KMS-11 (cell line): ENCODE results near the gene LANCL3.

Experiments
- H2AFZ ChIP-seq: fragments of 200-600 bp; sonication (generic); 2 replicates; pipeline ENCODE4 v1.6.1; 2016; ENCODE audit warnings: antibody characterized with exemption, mixed run types, low read depth
- H3K27ac ChIP-seq: fragments of 200-600 bp; sonication (generic); 2 replicates; pipeline ENCODE4 v1.6.1; 2016; ENCODE audit warnings: mild to moderate bottlenecking, mixed run types
- H3K27me3 ChIP-seq: fragments of 200-600 bp; sonication (generic); 2 replicates; pipeline ENCODE4 v1.6.1; 2017; ENCODE audit warnings: mild to moderate bottlenecking, low read depth, mixed run types, moderate library complexity; ENCODE audit not compliant: insufficient read depth
- H3K36me3 ChIP-seq: fragments of 200-600 bp; sonication (generic); 2 replicates; pipeline ENCODE4 v1.6.1; 2017; ENCODE audit warnings: mild to moderate bottlenecking, mixed run types; ENCODE audit not compliant: insufficient read depth
- H3K4me1 ChIP-seq: fragments of 200-600 bp; sonication (generic); 2 replicates; pipeline ENCODE4 v1.6.1; 2016; ENCODE audit warnings: mild to moderate bottlenecking, low read depth, mixed run types; ENCODE audit not compliant: poor library complexity, severe bottlenecking
- H3K4me2 ChIP-seq: fragments of 200-600 bp; sonication (generic); 2 replicates; pipeline ENCODE4 v1.7.0; 2016; ENCODE audit warnings: mild to moderate bottlenecking, mixed run types
- H3K4me3 ChIP-seq: fragments of 200-600 bp; sonication (generic); IDR thresholded peaks from 2 replicates; pipeline ENCODE4 v1.6.1; 2017; ENCODE audit warnings: low read depth, low read length, mixed read lengths; ENCODE audit not compliant: insufficient read depth
- H3K79me2 ChIP-seq: fragments of 200-600 bp; sonication (generic); 2 replicates; pipeline ENCODE4 v1.6.1; 2016; ENCODE audit warnings: low read depth, mixed run types; ENCODE audit not compliant: insufficient read depth
- H3K9ac ChIP-seq: fragments of 200-600 bp; sonication (generic); 2 replicates; pipeline ENCODE4 v1.6.1; 2016; ENCODE audit warnings: mild to moderate bottlenecking, mixed run types
- H4K20me1 ChIP-seq: fragments of 200-600 bp; sonication (generic); 2 replicates; pipeline ENCODE4 v1.6.1; 2016; ENCODE audit warnings: mild to moderate bottlenecking, mixed run types; ENCODE audit not compliant: insufficient read depth
- TF ChIP-seq, protein P1 (sequence below): fragments of 200-600 bp; sonication (generic); conservative IDR thresholded peaks from 2 replicates; pipeline ENCODE4 v1.6.1; 2017; ENCODE audit warnings: low read depth, mild to moderate bottlenecking, antibody characterized with exemption, low read length, moderate library complexity, mixed read lengths

The LANCL3 gene

DNA sequence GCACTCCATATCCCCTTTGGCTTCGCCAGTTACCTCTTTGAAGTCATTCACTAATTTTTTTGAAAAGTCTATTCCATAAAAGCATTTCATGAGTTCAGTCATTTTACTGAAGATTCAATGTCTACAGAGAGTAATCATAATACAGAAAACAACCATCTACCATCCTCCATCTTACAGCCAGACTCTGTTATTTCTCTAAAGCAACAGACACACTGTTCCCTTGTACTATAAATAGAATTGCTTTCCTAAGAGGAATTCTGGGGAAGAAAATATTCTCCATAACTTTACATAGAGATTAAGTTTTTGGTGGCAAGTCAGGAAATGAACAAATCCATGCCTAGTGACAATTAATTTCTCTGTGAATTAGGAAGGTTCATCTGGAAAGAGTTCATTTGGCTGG, 151.1 kb downstream of the LANCL3 start:
- no peaks in the 10 kb centered on the region for H3K27me3 ChIP-seq
- H2AFZ ChIP-seq = no peak overlapping the region
- no peak overlapping the region for H3K4me3 ChIP-seq
- H3K9ac ChIP-seq = no peak overlapping the region
- no peaks in the 10 kb centered on the region for H4K20me1 ChIP-seq
- no peak overlapping the region for H3K27ac ChIP-seq
- TF ChIP-seq, protein P1, sequence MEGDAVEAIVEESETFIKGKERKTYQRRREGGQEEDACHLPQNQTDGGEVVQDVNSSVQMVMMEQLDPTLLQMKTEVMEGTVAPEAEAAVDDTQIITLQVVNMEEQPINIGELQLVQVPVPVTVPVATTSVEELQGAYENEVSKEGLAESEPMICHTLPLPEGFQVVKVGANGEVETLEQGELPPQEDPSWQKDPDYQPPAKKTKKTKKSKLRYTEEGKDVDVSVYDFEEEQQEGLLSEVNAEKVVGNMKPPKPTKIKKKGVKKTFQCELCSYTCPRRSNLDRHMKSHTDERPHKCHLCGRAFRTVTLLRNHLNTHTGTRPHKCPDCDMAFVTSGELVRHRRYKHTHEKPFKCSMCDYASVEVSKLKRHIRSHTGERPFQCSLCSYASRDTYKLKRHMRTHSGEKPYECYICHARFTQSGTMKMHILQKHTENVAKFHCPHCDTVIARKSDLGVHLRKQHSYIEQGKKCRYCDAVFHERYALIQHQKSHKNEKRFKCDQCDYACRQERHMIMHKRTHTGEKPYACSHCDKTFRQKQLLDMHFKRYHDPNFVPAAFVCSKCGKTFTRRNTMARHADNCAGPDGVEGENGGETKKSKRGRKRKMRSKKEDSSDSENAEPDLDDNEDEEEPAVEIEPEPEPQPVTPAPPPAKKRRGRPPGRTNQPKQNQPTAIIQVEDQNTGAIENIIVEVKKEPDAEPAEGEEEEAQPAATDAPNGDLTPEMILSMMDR = no peak
- no peaks in the 10 kb centered on the region for H3K36me3 ChIP-seq
- no peaks in the 10 kb centered on the region for H3K79me2 ChIP-seq
- peaks cover 7% of the 10 kb centered on the region for H3K4me1 ChIP-seq
- no peak overlapping the region for H3K4me2 ChIP-seq

DNA sequence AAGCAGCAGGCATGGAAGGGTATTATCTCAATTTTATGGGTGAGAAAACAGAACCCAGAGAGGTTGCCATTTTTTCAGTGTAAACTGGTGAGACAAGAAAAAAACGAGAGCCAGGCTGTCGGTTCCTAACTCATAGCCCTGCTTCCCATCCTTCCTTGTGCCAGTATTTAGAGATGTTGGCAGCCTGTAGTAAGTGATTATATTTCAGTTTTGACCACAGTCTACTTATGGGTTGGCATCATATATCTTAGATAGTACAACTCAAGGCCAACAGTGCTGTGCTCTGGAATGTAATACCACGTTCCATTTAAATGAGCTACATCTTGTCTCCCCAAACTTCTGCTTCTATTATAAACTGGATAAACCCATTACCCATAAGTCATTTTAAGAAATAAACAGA, 154.9 kb downstream of the LANCL3 start:
- peaks cover 8% of the 10 kb centered on the region for H3K4me1 ChIP-seq
- H3K36me3 ChIP-seq = no peaks in the 10 kb centered on the region
- TF ChIP-seq, protein P1 = no peak
- no peak overlapping the region for H3K4me2 ChIP-seq
- no peaks in the 10 kb centered on the region for H4K20me1 ChIP-seq
- no peak overlapping the region for H3K27ac ChIP-seq
- H3K27me3 ChIP-seq = no peaks in the 10 kb centered on the region
- no peak overlapping the region for H3K9ac ChIP-seq
- no peak overlapping the region for H3K4me3 ChIP-seq
- no peaks in the 10 kb centered on the region for H3K79me2 ChIP-seq
- no peak overlapping the region for H2AFZ ChIP-seq
